GM19468 (cell line): Measurements from ENCODE around the gene PDE2A.

Experiments used
- ATAC-seq: cut with Tn5 transposase; IDR thresholded peaks from one replicate; pipeline ENCODE4 v1.9.1; 2021; ENCODE audit warnings: mild to moderate bottlenecking, moderate library complexity, moderate number of reproducible peaks; ENCODE audit not compliant: unreplicated experiment; ENCODE audit errors: extremely low read depth

PDE2A gene

GRCh38 chr11:72665911-72666472 lies 8.2 kb downstream of the PDE2A start:
- ATAC-seq: no peak

- ATAC-seq: no peak
These were observed 12.2 kb downstream of the PDE2A start for GRCh38 chr11:72662036-72662435.

DNA sequence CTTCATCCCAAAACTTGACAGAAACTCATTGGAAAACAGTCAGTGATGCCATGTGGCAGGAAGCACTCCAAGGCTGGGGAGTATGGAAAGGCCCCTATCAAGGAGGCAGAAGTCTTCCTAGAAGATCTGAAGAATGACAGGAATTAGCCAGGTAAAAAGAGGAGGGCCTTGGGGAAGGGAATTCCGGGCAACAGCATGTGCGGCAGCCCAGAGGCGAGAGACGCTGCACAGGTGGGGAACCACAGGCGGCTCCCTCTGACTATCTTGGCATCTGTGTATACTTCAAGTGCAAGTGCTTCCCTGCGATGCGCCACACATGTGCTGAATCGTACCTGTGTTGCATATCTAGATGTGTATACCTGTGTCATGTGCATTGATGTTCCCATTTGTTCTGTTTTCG lies 12.7 kb downstream of the PDE2A start:
- ATAC-seq: no peak

- no peak for ATAC-seq
These were observed 15.1 kb downstream of the PDE2A start for GRCh38 chr11:72658989-72659640.

- ATAC-seq: no peak
These were observed 16.7 kb downstream of the PDE2A start for GRCh38 chr11:72657411-72658100.

DNA sequence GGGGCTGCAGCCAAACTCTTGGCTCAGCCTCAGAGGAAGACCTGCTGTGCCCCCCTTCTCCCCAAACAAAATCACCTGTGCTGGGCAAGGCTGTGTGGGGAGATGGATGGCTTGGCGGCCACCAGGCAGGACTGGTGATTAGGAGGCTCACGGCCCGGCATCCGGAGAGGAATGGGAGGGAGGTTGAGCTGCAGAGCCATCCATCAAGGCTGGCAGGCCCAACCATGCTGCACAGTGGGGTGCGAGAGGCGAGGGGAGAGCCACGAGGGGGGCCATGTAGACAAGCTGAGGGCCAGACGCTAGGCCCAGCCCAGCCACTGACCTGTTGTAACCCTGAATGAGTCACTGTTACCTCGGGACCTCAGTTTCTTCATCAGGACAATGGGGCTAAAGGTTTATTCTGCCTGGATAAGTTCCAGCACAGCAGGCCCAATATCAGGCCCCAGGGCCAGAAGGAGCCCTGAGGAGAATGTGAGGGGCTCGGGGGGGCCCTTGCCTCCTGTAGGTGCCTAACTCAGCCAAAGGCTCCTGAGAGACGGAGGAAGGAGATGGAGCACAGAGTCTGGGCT lies 18.2 kb downstream of the PDE2A start:
- ATAC-seq: no peak

DNA sequence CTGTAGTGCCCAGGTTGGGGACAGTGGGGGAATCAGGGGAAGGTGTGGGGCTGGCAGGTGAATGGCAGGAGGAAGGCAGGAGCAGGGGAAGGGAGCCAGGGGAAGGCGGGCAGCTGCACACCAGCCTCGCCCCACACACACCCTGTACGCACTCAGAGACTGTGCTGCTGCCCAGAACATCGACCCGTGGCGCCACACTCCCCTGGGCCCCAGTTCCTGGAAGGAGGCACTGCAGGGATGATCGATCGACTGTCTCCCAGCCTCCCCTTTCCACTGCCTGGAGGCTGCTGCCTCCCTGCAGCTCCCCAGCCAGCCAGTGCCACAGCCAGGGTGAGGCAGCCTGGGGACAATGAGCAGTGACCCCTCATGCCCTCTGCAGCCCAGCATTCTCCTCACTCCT lies 19.2 kb downstream of the PDE2A start:
- no peak for ATAC-seq

GRCh38 chr11:72653649-72654048 lies 20.6 kb downstream of the PDE2A start:
- no peak for ATAC-seq

DNA sequence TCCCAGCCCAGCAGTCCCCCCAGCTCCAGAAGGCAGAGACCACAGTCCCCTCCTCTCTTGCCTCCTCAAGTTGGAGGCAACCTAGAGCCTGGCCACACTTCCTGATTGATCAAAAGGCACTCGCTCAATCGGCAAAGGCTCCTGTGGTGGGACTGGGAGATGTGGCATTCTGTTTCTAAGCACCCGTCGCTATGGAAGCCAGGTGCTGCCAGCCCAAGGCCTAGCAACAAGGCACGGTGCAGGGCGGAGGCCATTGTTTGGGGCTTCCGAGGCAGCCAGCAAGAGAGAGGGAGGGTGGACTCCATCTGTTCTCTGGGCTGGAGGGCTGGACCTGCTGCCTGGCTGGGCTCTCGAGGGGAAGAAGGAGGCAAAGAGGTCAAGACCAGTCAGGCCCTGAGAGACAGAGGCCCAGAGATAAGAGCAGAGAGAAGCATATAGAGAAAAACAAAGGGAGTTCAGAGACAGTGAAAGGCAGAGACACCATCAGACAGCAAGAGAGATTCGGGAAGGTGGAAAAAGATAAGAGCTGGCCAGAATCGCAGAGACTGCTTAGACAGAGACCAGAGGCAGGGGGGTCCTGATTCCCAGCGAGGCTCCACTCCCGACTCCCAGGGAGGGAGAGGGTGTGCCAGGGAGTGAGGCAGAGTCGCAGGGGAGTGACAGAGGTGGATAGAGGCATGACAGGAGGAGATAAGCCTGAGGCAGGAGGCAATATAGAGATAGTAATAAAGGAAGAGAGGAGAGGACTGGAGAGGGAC lies 21.2 kb downstream of the PDE2A start:
- ATAC-seq: no peak

DNA sequence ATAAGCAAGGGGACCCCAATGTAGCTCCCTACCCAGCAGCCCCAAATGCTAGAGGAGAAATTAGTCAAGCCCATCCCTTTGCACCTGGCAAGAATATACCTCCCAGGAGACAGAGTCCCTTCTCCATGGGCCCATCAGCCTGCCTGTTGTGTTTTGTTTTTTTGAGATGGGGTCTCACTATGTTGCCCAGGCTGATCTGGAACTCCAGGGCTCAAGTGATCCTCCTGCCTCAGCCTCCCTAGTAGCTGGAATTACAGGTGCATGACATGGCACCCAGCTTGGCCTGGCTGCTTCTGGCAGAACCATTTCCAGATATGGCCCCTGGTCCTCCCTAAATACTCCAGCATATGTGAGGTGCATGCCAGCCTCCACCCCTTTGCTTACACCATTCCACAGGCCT lies 22.1 kb downstream of the PDE2A start:
- no peak for ATAC-seq

GRCh38 chr11:72649215-72649976 lies 24.8 kb downstream of the PDE2A start:
- ATAC-seq: no peak

DNA sequence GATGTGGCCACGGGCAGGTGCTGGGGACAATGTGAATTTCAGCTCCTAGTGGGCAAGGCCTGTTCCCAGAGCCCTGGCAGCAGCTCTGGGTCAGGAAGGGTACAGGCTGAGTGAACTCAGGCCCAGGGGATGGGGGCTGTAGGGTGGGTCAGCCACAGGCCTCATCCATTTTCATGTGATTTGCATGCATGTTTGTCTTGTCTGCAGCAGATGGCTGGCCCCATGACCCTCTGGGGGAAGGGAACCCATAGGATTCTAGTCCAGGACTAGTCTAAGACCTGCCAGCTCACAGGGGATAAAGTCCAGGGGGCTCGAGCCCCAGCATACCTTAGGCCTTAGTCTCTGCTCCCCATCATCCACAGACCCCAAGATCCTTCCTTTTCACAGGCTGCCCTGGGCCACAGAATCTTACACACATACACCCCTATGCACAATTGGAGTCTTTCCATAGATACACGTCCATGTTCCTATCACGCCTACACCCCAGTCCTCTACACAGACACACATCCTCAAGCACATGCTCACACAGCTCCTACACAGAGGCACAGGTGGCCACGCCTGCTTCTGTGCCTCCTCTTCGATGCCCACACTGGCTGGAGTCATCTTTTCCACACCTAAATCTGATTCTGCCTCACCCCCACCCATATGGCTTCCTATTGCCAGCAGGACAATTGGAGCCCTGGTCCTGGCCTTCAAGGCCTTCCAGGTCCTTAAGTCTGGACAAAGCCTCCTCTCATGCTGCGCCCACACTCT lies 25.7 kb downstream of the PDE2A start:
- ATAC-seq: no peak

GRCh38 chr11:72647882-72648281 lies 26.3 kb downstream of the PDE2A start:
- no peak for ATAC-seq

GRCh38 chr11:72646472-72646871 lies 27.8 kb downstream of the PDE2A start:
- ATAC-seq: no peak

GRCh38 chr11:72646024-72646423 lies 28.2 kb downstream of the PDE2A start:
- ATAC-seq: no peak

DNA sequence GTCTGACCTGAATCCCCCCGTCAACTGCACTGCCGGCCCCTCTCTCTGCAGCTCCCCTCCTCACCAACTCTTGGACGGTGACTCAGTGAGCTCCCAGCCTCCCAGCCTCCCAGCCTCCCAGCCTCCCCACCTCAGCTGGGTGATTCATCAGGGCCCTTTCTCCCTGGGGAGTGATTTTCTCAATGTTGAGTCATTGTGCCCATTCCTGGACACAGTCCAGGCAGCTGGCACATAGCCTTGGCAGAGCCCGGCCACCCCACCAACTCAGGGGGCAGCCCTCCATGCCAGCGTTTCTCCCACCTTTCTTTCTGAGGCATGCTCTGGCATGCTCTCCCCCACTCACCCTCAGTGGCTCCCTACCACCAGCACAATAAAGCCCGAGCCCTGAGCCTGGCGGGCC lies 30.7 kb downstream of the PDE2A start:
- no peak for ATAC-seq

DNA sequence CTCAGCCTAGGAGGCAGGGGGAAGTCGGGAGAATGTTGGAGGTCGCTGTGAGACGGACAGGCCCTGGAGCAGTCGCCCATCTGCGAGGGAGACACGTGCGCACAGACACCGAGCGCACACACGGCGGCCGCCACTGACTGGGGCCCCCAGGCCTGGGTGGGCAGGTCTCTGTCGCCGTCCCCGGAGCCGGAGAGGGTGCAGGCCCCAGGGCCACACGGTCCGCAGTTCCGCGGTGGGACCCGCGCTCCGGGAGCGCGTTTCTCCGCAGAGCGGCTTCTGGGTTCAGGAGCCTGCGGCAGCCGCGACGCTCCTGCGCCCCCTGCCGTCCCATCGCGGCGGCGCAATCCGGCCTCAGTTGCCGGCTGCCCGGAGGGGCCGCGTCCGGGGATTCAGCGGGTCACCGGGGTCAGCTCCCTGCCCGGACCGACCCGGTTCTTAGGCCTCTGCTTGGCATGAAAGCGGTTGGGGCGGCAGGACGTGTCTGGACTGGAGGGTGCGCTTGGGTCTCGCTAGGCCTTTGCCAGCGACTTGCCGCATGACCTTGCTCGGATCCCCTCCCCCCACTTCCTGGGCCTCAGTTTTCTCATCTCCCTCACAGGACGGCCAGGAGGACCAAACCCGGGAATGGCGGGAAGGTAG lies 31.2 kb downstream of the PDE2A start:
- no peak for ATAC-seq

DNA sequence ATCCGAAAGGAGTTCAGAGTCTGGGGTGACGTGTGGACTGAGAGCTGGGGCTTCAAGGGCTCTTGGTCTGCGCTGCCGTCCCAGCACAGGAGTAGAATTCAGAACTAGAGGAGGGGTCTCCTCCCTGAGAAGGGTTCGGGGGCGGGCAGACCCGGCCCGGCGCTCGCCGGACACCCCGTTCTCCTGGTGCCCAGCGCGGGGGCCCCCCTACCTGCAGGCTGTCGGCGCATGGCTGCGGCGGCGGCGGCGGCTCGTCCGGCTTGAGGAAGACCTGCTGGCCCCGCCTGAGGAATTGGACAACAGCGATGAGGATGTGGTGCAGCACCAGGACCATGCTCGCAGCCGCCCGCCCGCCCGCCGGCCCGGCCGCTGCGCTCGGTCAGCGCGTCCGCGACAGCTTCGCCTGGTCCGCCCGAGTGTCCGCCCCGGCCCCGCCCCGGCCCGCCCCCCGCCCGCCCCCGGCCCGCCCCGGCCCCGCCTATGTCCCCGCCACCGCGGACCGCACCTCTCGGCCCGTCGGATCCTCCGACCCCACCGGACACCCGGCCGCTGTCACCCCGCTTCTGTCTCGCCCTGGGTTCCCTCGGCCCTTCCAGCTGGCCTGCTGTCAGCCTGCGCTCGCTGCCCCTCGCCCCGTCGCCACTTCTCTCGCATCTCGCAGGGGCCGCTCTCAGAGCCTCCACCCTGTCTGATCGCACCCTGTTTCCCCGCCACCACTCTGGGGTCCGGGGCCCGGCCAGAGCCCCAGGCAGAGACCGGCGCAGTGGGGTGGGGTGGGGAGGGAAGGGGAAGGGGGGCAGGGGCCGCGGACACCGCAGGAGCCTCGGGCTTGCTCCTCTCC lies 32.0 kb downstream of the PDE2A start:
- ATAC-seq: no peak
